KMS-11 (cell line): ENCODE data around the gene CEL.

Source experiments
- H2AFZ ChIP-seq: fragments of 200-600 bp; sonication (generic); 2 replicates; pipeline ENCODE4 v1.6.1; 2016; ENCODE audit warnings: antibody characterized with exemption, mixed run types, low read depth
- H3K27ac ChIP-seq: fragments of 200-600 bp; sonication (generic); 2 replicates; pipeline ENCODE4 v1.6.1; 2016; ENCODE audit warnings: mild to moderate bottlenecking, mixed run types
- H3K27me3 ChIP-seq: fragments of 200-600 bp; sonication (generic); 2 replicates; pipeline ENCODE4 v1.6.1; 2017; ENCODE audit warnings: mild to moderate bottlenecking, low read depth, mixed run types, moderate library complexity; ENCODE audit not compliant: insufficient read depth
- H3K36me3 ChIP-seq: fragments of 200-600 bp; sonication (generic); 2 replicates; pipeline ENCODE4 v1.6.1; 2017; ENCODE audit warnings: mild to moderate bottlenecking, mixed run types; ENCODE audit not compliant: insufficient read depth
- H3K4me1 ChIP-seq: fragments of 200-600 bp; sonication (generic); 2 replicates; pipeline ENCODE4 v1.6.1; 2016; ENCODE audit warnings: mild to moderate bottlenecking, low read depth, mixed run types; ENCODE audit not compliant: poor library complexity, severe bottlenecking
- H3K4me2 ChIP-seq: fragments of 200-600 bp; sonication (generic); 2 replicates; pipeline ENCODE4 v1.7.0; 2016; ENCODE audit warnings: mild to moderate bottlenecking, mixed run types
- H3K4me3 ChIP-seq: fragments of 200-600 bp; sonication (generic); IDR thresholded peaks from 2 replicates; pipeline ENCODE4 v1.6.1; 2017; ENCODE audit warnings: low read depth, low read length, mixed read lengths; ENCODE audit not compliant: insufficient read depth
- H3K79me2 ChIP-seq: fragments of 200-600 bp; sonication (generic); 2 replicates; pipeline ENCODE4 v1.6.1; 2016; ENCODE audit warnings: low read depth, mixed run types; ENCODE audit not compliant: insufficient read depth
- H3K9ac ChIP-seq: fragments of 200-600 bp; sonication (generic); 2 replicates; pipeline ENCODE4 v1.6.1; 2016; ENCODE audit warnings: mild to moderate bottlenecking, mixed run types
- H4K20me1 ChIP-seq: fragments of 200-600 bp; sonication (generic); 2 replicates; pipeline ENCODE4 v1.6.1; 2016; ENCODE audit warnings: mild to moderate bottlenecking, mixed run types; ENCODE audit not compliant: insufficient read depth
- CTCF ChIP-seq: fragments of 200-600 bp; sonication (generic); conservative IDR thresholded peaks from 2 replicates; pipeline ENCODE4 v1.6.1; 2017; ENCODE audit warnings: low read depth, mild to moderate bottlenecking, antibody characterized with exemption, low read length, moderate library complexity, mixed read lengths

CEL gene

DNA sequence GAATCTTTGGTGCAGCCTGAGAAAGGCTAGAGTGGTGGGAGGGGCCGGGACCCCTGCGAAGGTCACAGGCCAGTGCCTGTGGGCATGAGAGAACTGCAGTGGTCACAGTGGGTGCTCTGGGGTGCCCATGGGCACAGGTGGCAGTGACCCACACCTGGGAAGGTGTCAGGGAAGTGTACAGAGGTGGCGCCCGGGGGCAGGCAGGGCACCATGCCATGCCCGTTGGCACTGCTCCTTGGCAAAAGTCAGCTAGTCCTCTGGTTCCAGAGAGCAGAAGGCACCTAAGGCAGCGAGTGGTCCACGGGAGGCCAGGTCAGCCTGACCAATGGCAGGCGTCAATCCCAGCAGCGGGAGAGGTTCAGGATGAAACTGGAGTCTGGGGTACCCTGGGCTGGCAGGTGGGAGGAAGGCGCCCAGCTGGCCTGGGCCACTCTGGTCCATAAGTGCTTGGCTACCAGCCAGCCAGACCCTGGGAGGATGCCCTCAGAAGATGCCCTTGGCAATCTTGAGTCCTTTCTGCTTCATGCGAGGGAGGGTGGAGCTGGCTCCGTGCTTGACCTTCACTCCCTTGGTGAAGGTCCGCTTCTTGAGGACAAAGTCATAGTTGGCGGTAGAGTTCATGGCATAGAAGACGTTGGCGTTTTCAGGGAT, 36.4 kb downstream of the CEL start:
- Histone ChIP-seq H3K9ac (no peak overlapping the region), H3K27me3 (no peaks in the 10 kb centered on the region), H3K27ac (no peak overlapping the region), H4K20me1 (no peaks in the 10 kb centered on the region), H2AFZ (no peak overlapping the region), H3K79me2 (no peaks in the 10 kb centered on the region), H3K4me2 (no peak overlapping the region), H3K4me3 (no peak overlapping the region), H3K36me3 (no peaks in the 10 kb centered on the region; the same call in 1 of the 2 replicates), H3K4me1 (no peaks in the 10 kb centered on the region)
- no peak for TF ChIP-seq CTCF

DNA sequence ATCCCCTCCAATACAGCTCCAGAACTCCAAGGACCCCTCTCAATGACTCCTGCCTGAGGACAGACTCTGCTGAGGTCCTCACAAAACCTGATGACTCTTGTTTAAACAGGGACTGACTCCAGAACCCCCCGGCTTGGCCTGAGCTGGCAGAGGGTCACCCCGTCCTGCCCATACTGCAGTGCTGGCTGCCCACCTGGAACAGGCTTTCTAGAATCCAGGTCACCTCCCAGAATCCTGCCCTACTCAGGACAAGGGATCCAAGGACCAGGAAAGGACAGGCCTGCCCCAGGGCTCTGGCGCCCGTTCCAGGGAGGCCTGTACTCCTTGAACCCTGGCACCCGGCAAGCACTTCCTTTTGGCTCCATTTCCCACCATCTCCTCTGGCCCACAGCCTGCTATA, 37.1 kb downstream of the CEL start:
- Histone ChIP-seq H3K4me1 (no peaks in the 10 kb centered on the region), H2AFZ (no peak overlapping the region), H3K27me3 (no peaks in the 10 kb centered on the region), H3K27ac (no peak overlapping the region), H4K20me1 (no peaks in the 10 kb centered on the region), H3K9ac (no peak overlapping the region), H3K36me3 (no peaks in the 10 kb centered on the region; the same call in 1 of the 2 replicates), H3K79me2 (no peaks in the 10 kb centered on the region), H3K4me2 (no peak overlapping the region), H3K4me3 (no peak overlapping the region)
- TF ChIP-seq CTCF = no peak

DNA sequence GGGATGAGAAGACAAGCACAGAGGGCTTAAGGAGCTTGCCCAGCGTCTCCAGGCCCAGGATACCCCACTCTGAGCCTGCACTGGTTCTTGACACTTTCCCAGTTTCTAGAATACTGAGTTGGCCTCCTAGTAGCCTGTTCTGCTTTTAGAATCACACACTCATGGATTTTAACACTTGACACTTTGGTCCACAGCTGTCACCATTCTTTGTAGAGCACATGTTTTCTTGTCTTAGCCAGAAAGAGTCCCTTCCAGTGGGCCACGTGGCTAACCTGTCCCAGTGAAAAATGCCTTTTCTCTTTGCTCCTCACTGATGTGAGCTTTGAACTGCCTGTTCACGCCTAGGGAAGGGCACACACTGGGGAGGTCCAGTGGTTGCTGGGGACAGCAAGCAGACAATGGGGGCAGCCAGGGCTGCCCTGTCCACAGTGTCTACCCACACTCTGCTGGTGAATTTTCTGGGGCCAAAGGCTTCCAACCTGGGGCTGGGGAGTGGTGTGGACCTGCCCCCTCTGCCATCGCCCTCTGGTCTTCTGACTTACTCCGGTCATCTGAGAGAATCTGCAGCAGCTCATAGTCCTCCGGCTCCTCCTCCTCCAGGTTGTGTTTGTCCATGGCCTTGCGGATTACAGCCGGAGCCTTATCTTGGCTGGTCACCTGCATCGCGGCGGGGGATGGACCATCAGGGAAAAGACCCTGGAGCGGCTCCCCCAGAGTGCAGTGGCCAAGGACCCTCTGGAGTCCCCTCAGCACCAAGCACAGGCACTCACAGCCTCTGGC, 38.1 kb downstream of the CEL start:
- no peak overlapping the region for H3K4me2 ChIP-seq
- no peaks in the 10 kb centered on the region for H3K4me1 ChIP-seq
- no peaks in the 10 kb centered on the region for H4K20me1 ChIP-seq
- H2AFZ ChIP-seq = no peak overlapping the region
- H3K36me3 ChIP-seq = no peaks in the 10 kb centered on the region; the same call in 1 of the 2 replicates
- H3K27me3 ChIP-seq = no peaks in the 10 kb centered on the region
- H3K79me2 ChIP-seq = no peaks in the 10 kb centered on the region
- H3K27ac ChIP-seq = no peak overlapping the region
- H3K4me3 ChIP-seq = no peak overlapping the region
- no peak overlapping the region for H3K9ac ChIP-seq
- TF ChIP-seq CTCF = no peak

GRCh38 chr9:133100506-133101355, 39.0 kb downstream of the CEL start:
- H3K4me3 ChIP-seq = no peak overlapping the region
- no peaks in the 10 kb centered on the region for H3K4me1 ChIP-seq
- TF ChIP-seq CTCF = no peak
- H3K27ac ChIP-seq = no peak overlapping the region
- H3K27me3 ChIP-seq = no peaks in the 10 kb centered on the region
- no peak overlapping the region for H3K9ac ChIP-seq
- no peak overlapping the region for H2AFZ ChIP-seq
- H4K20me1 ChIP-seq = no peaks in the 10 kb centered on the region
- H3K4me2 ChIP-seq = no peak overlapping the region
- no peaks in the 10 kb centered on the region; the same call in 1 of the 2 replicates for H3K36me3 ChIP-seq
- no peaks in the 10 kb centered on the region for H3K79me2 ChIP-seq
